A204.1 (cell line): Measurements from ENCODE around the gene CDK1.
"Not testable (repeated sequence)": the region's sequence is repeated elsewhere in the genome, so short reads cannot be mapped to it uniquely, and the experiment has no call there.

Experiments used
- FAIRE-seq: peaks from 2 replicates; lab custom pipeline; 2012; peaks lifted over from hg19 to GRCh38; lab: Jason Lieb, UNC

The CDK1 gene

DNA sequence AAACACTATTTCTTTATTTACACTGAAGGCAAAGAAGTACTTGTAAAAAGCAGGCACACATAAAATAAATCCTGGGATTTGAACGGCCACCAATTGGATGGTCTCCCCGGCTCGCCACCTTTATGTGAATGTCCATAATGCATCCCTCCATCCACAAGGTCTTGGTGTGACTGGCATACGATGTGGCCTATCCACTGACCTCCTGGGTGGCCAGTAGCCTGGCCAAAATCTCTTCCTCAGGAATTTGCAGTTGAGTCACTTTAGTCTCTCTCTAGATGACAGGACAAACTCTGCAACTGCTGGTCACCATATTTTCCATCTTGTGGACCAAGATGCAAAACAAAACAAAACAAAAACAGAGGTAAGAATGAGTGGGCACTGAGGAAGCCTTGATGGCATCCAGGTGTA, 39.1 kb downstream of the CDK1 start:
- FAIRE-seq = no peak

DNA sequence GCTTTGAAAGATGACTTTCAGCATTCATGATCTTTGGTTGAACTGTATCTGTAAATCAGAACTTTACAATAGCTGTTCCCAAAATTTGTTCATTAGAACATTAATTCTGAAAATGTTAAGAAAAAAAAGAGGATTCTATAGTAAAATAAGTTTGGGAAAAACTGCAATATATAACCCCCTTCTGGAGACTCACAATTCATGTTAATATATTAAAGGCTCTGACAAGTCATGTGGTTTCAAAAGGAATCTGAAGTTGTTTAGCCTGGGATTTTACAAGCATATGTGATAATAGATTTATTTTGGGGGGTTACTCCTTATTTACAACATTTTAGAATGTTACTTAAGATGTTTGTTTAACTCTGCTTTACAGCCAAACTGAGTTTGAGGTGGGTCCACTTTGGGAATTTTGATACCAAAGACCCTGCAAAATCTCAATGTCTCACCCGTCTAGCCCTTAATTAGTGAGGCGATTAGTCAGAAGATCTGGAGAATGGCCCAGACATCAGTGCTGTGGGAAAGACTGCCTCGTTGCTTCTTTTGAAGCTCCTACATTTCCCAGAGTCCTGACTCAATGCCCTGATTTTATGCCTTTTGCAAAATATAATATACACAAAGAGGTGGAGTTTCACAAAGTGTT, 40.0 kb downstream of the CDK1 start:
- FAIRE-seq = no peak

- FAIRE-seq = no peak
Measured at GRCh38 chr10:60819271-60819670, 41.0 kb downstream of the CDK1 start.

- FAIRE-seq = no peak
Measured at GRCh38 chr10:60820093-60820754, 41.9 kb downstream of the CDK1 start.

DNA sequence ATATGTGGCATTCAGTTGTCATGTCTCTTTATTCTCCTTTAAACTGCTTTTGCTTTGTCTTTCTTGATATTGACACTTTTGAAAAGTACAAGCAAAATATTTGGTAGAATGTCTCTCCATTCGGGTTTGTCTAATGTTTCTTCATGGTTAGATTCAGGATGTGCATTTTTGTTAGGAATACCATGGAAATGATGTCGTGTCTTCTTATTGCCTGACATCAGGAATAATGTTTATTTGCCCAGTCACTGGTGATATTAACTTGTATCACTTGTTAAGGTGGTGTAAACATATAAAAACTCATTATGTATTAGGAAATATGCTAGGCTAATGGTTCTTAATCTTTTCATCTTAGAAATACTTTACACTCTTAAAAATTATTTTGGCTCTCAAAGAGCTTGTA, 43.4 kb downstream of the CDK1 start:
- FAIRE-seq = no peak

DNA sequence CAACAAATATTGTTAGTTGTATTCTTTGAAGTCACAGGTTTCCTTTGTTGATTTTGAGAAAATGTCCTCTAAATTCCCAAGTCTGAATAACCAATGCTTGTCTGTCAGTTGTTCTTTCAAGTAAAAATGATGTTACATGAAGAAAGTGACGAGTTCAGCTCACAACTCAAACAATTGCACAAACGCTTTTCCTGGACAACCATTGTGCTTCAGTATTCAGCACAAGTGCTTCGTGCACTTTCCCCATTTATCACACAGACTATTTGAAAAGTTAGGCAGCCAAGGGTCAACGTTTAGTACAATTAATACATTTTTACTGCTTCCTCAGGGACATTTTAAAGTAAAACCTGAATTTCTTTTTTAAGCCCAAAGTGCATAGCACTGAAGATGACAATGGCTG, 44.5 kb downstream of the CDK1 start:
- FAIRE-seq = no peak

GRCh38 chr10:60823324-60823723, 45.0 kb downstream of the CDK1 start:
- FAIRE-seq = no peak

- no peak for FAIRE-seq
Measured at GRCh38 chr10:60825520-60825919, 47.2 kb downstream of the CDK1 start.

DNA sequence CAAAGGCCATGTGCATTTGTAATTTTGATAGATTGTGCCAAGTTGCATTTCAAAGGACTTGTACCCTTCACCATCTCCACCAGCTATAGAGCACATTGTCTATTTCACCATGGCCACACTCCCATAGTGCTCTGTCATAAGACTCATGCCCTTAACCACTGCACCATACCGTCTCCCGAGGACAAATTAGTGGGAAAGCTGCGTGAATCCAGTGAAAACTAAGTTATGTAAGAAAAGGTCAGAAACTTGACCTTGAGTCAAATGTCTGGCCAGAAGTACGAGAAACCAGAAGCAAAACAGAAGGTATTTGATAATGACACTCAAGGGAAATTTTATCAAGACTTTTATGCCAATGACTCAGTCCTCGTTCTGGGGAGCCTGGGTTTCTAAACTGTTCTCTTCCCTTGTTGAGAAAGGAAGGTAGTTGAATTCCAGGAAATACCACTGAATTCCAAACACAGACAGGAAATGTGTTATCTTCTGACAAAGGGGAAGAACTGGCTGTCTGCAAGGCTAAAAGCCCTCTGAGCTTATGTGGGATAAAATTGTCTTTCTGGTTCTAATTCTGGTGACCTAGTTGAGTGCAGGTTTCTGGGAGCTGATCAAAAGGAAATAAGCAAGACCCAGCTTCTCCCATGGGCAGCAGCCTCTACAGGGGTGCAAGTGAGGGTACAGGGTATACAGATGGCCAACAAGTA, 49.7 kb downstream of the CDK1 start:
- no peak for FAIRE-seq

GRCh38 chr10:60828489-60828852, 50.2 kb downstream of the CDK1 start:
- FAIRE-seq = no peak

GRCh38 chr10:60832136-60832535, 53.9 kb downstream of the CDK1 start:
- FAIRE-seq = not testable (repeated sequence)

DNA sequence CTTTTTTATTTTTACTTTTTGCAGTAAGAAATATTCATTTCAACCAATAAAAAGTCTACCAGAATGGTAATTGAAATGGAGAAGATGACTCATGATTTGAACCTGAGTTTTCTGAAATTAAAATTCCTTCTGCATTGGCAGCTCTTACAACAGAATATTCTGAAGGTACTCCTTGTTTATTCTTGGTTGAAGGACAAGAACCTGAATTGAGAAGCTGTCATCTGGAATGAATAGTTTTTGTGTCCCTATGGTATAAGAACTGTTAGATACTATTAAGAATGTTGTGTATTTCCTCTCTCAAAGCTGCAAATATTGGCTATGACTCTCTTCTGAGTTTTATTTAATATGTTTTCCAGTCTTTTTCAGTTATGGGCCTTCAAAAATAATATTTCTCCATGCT, 56.1 kb downstream of the CDK1 start:
- FAIRE-seq = no peak

GRCh38 chr10:60835049-60835448, 56.8 kb downstream of the CDK1 start:
- no peak for FAIRE-seq

DNA sequence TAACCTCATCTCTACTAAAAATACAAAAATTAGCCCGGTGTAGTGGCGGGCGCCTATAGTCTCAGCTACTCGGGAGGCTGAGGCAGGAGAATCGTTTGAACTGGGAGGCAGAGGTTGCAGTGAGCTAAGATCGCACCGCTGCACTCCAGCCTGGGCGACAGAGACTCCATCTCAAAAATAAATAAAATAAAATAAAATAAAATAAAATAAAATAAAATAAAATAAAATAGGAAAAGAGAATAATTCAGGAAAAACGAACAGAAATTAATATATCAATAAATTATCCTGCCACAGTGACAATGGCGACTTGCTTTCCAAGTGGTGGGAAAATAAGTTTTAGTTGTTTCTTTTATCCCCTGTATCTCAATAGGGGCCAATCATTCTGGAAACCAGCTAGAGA, 62.9 kb downstream of the CDK1 start:
- FAIRE-seq = not testable (repeated sequence)

DNA sequence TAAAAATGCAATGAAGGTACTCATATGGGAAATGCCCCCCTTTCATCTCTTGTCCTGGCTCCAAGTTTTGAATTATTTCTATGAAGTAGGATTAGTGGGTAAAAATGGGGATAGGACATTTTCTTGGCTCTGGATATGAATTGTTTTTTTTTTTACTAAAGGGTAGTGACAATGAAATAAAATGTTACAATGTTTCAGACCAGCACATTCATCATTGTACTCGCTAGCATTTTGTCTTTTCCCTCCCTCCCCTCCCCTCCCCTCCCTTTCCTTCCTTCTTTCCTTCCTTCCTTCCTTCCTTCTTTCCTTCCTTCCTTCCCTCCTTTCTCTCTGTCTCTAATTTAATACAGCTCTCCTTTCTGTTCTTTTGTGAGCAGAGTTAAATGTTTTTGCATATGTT, 64.4 kb downstream of the CDK1 start:
- FAIRE-seq = no peak
